HG02852 (cell line): ENCODE measurements around the gene ABCA6.

Experiments
- ATAC-seq: cut with Tn5 transposase; IDR thresholded peaks from one replicate; pipeline ENCODE4 v1.9.1; 2021; ENCODE audit warnings: mild to moderate bottlenecking, moderate library complexity; ENCODE audit not compliant: unreplicated experiment

Gene ABCA6

DNA sequence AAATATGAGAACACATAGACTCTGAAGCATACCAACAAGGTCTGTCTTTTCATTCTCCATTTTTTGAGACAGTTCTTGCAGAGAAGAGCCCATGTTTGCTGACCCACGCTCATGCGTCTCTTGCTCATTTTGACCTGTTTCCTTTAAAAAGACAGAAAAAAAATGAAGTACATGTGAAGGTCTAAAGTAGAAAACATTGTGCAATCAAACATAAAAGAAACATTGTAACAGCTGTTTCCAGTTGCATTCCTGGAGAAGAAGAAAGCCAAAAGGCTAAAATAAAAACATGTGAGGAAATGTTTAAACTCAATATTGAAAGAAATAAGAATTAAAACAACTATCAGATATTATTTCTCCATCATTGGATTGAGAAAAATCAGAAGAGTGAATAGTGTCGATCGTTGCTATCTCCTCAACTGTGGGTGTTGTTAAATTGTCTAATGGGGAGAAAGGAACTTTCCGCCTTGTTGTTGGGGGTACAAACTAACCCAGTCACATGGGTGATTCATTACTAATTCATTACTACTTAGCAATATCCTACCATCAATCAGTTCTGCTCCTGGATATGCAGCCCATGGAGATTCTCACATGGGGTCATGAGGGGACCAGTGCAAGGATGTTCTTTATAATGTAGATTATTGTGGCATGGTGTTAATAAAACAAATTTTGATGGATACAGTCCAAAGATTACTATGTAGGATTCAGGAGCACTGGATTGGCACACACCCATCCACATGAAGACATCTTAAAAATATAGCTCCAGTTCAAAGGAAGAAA lies 90.5 kb downstream of the ABCA6 start:
- no peak for ATAC-seq

DNA sequence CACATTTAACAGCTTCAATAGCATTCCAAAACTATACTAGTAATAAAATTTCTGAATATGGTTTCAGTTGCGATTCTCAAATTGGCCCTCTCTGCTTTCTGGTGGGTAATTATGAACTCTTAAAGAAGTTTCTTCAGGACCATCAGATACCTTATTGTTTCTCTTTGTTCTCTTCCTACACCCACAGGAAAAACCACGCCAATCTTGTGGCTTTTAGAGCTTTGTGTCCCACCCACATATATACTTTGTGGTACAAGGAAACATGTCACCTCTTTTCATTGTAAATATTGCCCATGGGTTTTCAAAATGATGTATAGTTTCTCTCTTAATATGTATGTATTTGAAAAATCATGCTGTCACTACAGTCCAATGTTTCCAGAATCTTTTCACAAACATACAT lies 93.1 kb downstream of the ABCA6 start:
- no peak for ATAC-seq

DNA sequence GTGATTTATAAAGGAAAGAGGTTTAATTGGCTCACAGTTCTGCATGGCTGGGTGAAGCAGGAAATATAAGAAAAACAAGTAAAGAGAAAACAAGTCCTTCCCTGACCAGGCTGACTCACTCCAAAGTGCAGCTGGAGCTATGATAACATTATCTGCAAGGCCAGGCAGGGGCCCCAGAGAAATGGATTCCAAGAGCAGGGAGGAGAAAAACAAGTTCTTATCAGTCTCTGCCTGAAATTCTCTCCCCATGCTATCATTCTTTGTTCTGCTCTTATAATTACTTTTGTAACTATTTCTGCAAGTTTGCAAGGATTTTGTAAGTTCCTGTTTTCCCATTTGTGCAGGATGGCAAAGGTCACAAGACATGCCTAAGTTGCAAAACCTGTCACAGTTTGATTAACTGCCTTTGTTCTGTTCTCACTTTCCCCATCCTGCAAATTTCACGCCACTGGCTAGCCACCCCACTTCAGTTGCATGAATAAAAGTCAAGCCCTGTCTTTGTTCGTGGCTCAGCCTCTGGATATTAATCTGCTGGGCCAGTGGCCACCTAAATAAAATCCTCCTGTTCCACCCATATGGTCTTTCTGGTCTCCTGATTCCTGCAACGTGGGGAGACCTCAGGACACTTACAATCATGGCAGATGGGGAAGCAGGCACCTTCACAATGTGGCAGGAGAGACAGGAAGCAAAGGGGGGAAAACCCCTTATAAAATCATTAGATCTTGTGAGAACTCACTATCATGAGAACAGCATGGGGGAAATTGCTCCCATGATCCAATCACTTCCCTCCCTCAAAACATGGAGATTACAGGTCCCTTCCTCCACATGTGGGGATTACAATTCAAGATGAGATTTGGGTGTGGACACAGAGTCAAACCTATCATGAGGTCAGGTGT lies 94.1 kb downstream of the ABCA6 start:
- no peak for ATAC-seq

- no peak for ATAC-seq
Observed at GRCh38 chr17:69046121-69046807, 95.4 kb downstream of the ABCA6 start.

DNA sequence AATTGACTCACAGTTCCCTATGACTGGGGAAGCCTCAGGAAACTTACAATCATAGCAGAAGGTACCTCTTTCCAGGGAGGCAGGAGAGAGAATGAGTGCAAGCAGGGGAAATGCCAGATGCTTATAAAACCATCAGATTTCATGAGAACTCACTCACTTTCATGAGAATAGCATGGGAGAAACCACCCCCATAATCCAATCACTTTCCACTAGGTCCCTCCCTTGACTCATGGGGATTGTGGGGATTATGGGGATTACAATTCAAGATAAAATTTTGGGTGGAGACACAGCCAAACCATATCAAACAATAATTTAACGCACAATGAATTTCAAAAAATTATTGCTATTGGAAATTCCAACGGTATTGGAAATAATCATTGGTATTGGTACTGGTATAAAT lies 96.0 kb downstream of the ABCA6 start:
- no peak for ATAC-seq

DNA sequence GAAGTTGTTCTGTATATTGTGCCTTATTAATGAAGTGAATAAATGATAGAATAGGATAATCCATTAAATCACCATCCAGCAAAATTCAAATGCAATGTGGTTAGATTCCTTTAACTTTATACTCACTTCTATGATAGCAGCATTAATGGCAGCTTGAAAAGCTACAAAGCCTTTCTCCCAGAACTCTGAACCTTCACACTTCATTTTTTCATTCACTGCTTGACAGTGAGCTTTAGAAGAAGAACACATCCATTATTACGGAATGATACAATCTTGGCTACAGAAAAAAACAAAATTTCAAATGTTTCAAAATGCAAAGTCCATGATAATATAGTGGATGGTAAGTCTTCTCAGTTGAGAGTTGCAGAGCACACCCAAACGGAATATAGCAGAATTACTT lies 97.3 kb downstream of the ABCA6 start:
- ATAC-seq = no peak

DNA sequence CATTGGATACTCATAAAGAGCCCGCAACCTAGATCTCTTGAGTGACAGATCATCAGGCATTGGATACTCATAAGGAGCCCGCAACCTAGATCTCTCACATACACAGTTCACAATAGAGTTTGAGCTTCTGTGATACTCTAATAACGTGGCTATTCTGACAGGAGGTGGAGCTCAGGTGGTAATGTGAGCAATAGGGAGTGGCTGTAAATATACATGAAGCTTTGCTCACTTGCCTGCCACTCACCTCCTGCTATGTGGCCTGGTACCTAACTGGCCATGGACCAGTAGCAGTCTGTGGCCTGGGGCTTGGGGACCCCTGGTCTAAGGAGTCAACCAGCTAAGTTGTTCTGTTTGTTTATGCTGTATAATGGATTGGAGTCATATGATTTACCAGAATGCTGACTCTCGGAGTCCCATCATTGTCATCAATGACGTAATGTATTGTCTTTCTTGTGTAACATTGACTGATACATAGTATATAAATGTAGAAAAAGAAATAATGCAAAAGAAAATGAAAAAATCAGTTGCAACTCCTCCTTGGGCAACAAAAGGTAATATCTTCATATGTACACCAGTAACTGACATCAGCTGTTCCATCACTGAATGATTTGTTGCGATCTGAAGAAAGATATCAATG lies 98.5 kb downstream of the ABCA6 start:
- no peak for ATAC-seq

DNA sequence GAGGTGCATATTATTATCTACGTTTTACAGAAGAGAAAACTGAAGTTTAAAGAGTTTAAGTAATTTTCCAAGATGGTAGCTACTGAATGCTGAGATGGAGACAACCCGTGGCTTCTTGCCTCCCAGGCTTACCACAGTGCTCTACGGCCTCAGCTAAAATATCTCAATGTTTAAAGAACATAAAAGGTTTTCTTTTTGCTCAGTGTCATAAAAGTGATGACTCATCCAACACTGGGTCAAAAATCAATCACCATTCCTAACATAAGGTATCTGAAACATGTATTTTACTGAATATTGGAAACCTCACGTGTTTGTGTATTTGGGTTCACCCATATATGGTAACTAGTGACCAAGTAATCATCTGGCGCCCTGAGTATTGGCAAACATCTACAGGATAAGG lies 99.4 kb downstream of the ABCA6 start:
- no peak for ATAC-seq

DNA sequence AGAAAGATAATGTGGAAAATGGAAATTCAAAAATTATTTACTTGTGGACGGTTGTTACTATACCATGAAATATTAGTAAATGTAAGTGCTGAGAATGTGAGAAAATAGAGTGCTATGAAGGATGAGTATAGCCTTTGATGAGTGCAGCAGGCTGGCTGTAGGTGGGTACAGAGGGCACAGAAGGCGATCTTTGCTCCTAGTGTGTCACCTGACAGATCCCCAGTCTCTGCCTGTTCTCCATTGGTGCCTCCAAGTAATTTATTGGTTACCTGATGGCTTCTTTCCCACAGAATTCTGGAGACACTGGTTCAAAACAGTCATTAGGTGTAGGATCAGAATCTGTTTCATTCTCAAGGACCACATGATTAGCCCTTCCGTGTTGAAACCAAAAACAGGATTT lies 109.9 kb downstream of the ABCA6 start:
- ATAC-seq = no peak

DNA sequence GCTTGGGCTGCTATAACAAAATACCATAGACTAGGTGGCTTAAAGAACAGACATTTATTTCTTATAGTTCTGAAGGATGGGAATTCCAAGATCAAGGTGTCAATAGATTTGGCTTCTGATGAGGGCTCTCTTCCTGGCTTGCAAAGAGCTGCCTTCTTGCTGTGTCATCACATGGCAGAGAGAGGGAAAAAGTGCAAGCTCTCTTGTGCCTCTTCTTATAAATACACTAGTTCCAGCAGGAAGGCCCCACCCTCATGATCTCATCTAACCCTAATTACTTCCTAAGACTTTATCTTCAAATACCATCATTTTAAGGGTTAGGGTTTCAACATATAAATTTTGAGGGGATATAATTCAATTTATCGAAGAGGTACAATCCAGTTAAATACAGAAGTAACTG lies 111.5 kb downstream of the ABCA6 start:
- ATAC-seq = no peak
